Activated T-helper 1 cell treated with anti-CD3 and anti-CD28 coated beads, Interleukin-12 subunit alpha, Interleukin-12 subunit beta, Interleukin-2, Interleukin-4 antibody, amounts not matched to agents 30 ng/mL and 10 ng/mL and 1 ng/mL, durations not matched to agents 14 hours and 24 hours and 36 hours (primary cell): ENCODE measurements around the gene GALNT18. TPM values are rescaled to one million over a fixed set of nuclear protein-coding genes. Genes with fewer than 3 reads are reported as not detected.
"Not testable (repeated sequence)": the region's sequence is repeated elsewhere in the genome, so short reads cannot be mapped to it uniquely, and the experiment has no call there.

Experiments
- DNase-seq: peaks from one replicate; pipeline ENCODE4 v3.0.0; 2021; ENCODE audit warnings: low spot score
- H3K27ac Mint-ChIP-seq: one replicate; pipeline ENCODE4 v1.8.0; 2021; ENCODE audit warnings: mild to moderate bottlenecking, mixed read lengths
- H3K27me3 Mint-ChIP-seq: one replicate; pipeline ENCODE4 v1.8.0; 2022; ENCODE audit warnings: mild to moderate bottlenecking, moderate library complexity, mixed read lengths; ENCODE audit not compliant: insufficient read depth
- H3K36me3 Mint-ChIP-seq: one replicate; pipeline ENCODE4 v1.8.0; 2021; ENCODE audit warnings: low read depth, mixed read lengths
- H3K4me1 Mint-ChIP-seq: one replicate; pipeline ENCODE4 v1.8.0; 2021; ENCODE audit warnings: low read depth, mixed read lengths
- H3K4me3 Mint-ChIP-seq: one replicate; pipeline ENCODE4 v1.8.0; 2021; ENCODE audit warnings: mild to moderate bottlenecking, moderate library complexity, mixed read lengths
- H3K9me3 Mint-ChIP-seq: one replicate; pipeline ENCODE4 v1.8.0; 2021; ENCODE audit warnings: mixed read lengths
- intact Hi-C: fragments of 100-400 bp; cut with micrococcal nuclease; formaldehyde crosslinking; loops from one replicate; pipeline ENCODE4 v1.15.1; 2024
- total RNA-seq: library from RNA; stranded (reverse); gene quantifications from 2 replicates; pipeline ENCODE4 v1.2.3, GENCODE V29; 2022

The GALNT18 gene
- total RNA-seq, 1 donor from 2014 or later = 5.3 TPM

DNA sequence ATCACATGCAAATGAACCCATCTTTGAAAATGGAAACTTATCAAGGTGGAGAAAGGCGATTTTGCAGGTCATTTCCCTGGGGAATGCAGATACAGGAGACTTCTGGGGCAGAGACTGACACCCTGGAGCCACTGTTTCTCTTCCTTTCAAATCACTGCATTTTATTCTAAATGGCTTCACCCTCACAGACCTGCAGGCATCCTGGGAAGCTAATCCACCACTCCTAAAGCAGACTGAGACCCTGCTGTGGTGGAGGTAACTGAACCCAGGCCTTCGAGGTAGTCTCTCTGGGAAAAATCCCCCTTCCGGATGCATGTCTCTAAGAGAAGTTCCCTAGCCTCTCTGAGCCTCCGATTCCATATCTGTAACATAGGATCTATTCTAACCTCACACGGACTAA, 247.9 kb downstream of the GALNT18 start:
- H3K27me3 Mint-ChIP-seq = no peaks in the 10 kb centered on the region
- no peaks in the 10 kb centered on the region for H3K36me3 Mint-ChIP-seq
- DNase-seq = no peak
- H3K9me3 Mint-ChIP-seq = no peaks in the 10 kb centered on the region
- H3K4me1 Mint-ChIP-seq = no peaks in the 10 kb centered on the region
- intact Hi-C loops = no loop called here
- no peak overlapping the region for H3K27ac Mint-ChIP-seq
- no peak overlapping the region for H3K4me3 Mint-ChIP-seq

DNA sequence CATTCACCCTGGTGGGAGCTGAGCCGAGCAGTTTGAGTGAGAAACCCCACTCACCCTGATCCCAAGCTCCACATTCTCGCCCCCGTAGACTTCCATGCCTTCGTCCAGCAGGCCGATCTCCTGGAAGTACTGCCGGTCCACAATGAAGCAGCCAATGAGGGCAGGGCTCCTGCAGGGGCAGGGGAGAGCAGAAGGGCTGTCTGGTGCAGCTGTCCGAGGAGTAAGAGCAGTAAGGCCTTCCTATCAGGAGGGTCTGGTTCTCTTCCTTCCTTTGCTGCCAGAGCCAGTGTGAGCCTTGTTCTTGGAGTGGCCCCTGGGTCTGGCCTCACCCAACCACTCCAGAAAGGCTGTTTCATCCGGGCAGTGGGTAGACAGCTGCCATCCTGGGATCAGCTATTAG, 249.3 kb downstream of the GALNT18 start:
- Mint-ChIP-seq H3K27me3 (no peaks in the 10 kb centered on the region), H3K27ac (no peak overlapping the region), H3K4me3 (no peak overlapping the region), H3K4me1 (no peaks in the 10 kb centered on the region), H3K9me3 (no peaks in the 10 kb centered on the region), H3K36me3 (no peaks in the 10 kb centered on the region)
- intact Hi-C loops = no loop called here
- no peak for DNase-seq

DNA sequence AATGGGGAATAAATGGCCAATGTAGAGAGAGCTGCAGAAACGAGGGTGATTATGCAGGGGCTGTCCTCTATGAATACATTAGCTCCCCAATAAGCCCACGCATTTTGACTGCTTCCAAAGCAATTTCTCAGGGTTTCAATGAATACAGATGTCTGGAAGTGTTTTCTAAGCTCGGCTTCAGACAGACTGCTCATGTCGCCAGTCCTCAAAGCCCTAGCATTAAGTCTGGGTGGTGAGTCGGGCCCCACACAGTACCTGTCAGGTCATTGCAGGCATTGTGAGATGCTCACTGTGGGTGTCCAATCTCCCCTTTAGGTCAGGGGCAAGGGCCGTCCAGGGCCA, 250.9 kb downstream of the GALNT18 start:
- Mint-ChIP-seq H3K36me3 (no peaks in the 10 kb centered on the region), H3K27me3 (no peaks in the 10 kb centered on the region), H3K9me3 (no peaks in the 10 kb centered on the region), H3K4me1 (no peaks in the 10 kb centered on the region), H3K27ac (no peak overlapping the region), H3K4me3 (no peak overlapping the region)
- intact Hi-C loops = no loop called here
- DNase-seq = no peak

DNA sequence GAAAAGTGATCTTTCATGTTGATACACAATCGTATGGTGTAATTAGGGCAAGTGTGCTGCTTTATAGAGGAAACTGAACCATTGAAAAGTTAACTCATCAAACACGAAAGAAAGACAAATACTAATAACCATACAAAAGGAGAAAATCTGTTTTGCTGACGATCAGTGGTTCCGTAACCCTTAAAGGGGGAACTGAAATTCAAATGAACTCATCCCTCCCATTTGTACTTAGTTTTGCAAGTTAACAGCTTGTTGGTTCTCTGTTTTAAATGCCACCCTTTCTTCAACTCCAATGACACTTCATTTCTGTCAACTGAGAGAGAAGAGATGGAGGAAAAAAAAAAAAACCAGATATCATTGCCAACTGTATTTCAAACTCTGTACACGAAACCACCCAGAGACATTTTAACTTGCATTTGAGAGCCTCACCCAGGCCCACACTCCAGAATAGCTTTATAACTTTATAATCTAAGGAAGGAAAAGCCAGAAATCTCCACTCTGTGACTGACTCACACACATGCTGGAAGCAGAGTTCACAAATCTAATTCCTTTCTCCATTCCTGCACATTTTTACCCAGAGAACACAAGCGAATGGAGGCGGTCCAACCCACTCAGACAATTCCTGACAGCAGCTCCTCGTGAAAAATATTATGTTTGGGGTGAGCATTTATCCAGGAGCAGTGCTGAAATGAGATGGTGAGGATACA, 251.4 kb downstream of the GALNT18 start:
- Mint-ChIP-seq H3K27ac (no peak overlapping the region), H3K36me3 (no peaks in the 10 kb centered on the region), H3K9me3 (no peaks in the 10 kb centered on the region), H3K4me3 (no peak overlapping the region), H3K27me3 (no peaks in the 10 kb centered on the region), H3K4me1 (no peaks in the 10 kb centered on the region)
- no peak for DNase-seq
- intact Hi-C loops = no loop called here

DNA sequence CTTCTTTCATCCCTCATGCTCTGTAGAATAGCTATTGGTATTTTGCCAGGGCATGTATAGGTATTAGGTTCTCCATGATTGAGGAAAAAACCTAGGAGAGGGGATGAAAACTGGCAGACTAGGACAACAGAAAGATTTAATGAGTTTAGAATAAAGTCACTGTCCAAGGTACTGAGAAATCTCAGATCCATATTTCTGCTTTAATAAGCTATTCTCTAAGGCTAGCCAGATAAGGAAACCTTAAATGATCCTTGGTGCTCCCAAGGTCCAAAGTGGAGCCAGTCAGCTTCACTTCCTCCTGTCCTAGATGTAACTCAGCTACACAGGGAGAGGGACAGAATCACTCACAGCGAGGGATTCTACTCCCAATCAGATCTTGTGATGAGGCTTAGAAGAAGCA, 255.0 kb downstream of the GALNT18 start:
- Mint-ChIP-seq H3K4me1 (no peaks in the 10 kb centered on the region), H3K27me3 (no peaks in the 10 kb centered on the region), H3K9me3 (no peaks in the 10 kb centered on the region), H3K4me3 (no peak overlapping the region), H3K36me3 (no peaks in the 10 kb centered on the region), H3K27ac (no peak overlapping the region)
- intact Hi-C loops = no loop called here
- DNase-seq = no peak

DNA sequence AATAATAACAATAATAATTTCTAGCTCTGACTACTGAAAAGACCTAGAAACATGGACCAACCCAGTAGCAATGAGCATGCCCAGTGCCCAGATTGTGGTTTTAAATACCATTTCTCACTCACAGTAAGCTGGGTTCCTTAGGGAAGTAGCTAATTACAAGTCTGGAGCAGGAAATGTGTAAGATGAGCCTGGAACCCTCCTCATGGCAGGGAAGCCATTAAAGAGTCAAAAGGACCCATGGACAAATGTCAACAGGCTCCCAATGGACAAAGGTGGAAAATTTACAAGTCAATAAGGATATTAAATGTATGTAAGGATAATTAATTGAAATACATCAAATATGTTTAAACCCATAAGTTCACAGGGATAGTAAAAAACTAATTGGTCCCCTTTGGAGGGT, 258.1 kb downstream of the GALNT18 start:
- H3K9me3 Mint-ChIP-seq = no peaks in the 10 kb centered on the region
- DNase-seq = no peak
- no peak overlapping the region for H3K4me3 Mint-ChIP-seq
- no peaks in the 10 kb centered on the region for H3K4me1 Mint-ChIP-seq
- H3K36me3 Mint-ChIP-seq = no peaks in the 10 kb centered on the region
- intact Hi-C loops = no loop called here
- no peaks in the 10 kb centered on the region for H3K27me3 Mint-ChIP-seq
- H3K27ac Mint-ChIP-seq = no peak overlapping the region

DNA sequence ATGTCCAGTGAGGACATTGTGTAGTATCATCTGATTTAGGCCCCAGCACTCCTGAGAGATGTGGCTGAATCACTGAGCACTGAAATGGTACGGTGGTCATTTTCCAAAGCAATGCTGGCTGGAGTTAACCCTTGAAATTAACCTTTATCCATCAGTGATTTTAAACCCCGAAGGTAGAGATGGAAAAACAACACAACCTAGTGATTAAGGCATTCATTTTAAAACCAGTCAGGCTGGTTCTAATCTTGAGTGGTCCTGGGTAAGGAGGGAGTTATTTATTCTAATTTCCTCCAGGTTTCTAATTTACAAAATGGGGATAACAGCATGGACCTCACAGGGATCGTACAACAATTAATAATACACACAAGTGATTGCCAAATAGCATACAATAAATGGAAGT, 262.2 kb downstream of the GALNT18 start:
- no peaks in the 10 kb centered on the region for H3K4me1 Mint-ChIP-seq
- H3K9me3 Mint-ChIP-seq = no peaks in the 10 kb centered on the region
- no peaks in the 10 kb centered on the region for H3K36me3 Mint-ChIP-seq
- H3K27ac Mint-ChIP-seq = no peak overlapping the region
- peaks cover 2% of the 10 kb centered on the region for H3K27me3 Mint-ChIP-seq
- intact Hi-C loops = no loop called here
- no peak for DNase-seq
- H3K4me3 Mint-ChIP-seq = no peak overlapping the region

DNA sequence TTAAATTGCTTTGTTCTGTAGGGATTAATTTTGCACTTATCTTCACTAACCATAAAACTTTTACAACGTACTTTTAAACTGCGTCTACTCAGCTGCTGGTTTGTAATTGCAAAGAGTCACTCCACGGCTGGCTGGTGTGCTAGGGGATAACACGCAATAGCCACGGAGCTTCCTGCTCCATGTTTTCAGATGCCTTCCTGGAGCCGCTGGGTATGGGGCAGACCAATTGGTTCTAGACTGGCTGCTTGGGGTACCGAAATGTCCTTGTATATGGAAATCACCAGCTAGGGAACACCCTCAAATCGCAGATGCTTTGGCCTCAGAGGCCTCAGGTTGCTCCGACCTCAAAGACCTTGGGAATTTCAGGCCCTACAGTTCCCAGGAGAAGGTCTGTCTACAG, 265.0 kb downstream of the GALNT18 start:
- no peak for DNase-seq
- no peaks in the 10 kb centered on the region for H3K9me3 Mint-ChIP-seq
- no peak overlapping the region for H3K4me3 Mint-ChIP-seq
- intact Hi-C loops = no loop called here
- no peaks in the 10 kb centered on the region for H3K4me1 Mint-ChIP-seq
- no peaks in the 10 kb centered on the region for H3K36me3 Mint-ChIP-seq
- H3K27ac Mint-ChIP-seq = no peak overlapping the region
- peaks cover 2% of the 10 kb centered on the region for H3K27me3 Mint-ChIP-seq

DNA sequence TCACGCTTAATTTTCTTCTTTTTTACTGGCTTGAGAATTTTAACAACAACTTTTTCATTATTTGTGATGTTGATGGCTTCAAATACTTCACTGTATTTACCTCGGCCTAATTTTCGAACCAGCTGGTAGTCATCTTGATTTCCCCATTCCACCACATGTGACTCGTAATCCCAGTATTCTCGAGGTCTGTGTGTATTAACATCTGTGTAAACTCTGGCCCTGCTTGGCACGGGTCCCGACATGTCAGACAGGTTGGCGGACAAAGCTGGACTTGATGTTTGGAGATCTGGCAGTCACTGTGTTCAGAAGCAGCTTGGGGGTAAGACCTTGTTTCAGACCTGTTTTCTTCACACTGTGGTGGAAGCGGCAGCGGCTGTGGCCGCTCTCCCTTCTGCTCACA, 268.9 kb downstream of the GALNT18 start, which contains the start of gene CSNK2A3:
Gene CSNK2A3, minus strand, starts transcription at position 373 of the 400 bp plus-strand sequence. Its CDS starts 131 bp downstream, at position 242.
- H3K4me1 Mint-ChIP-seq, intact Hi-C loops, DNase-seq, H3K4me3 Mint-ChIP-seq, H3K36me3 Mint-ChIP-seq, H3K27ac Mint-ChIP-seq, H3K27me3 Mint-ChIP-seq, H3K9me3 Mint-ChIP-seq: not testable (repeated sequence)

DNA sequence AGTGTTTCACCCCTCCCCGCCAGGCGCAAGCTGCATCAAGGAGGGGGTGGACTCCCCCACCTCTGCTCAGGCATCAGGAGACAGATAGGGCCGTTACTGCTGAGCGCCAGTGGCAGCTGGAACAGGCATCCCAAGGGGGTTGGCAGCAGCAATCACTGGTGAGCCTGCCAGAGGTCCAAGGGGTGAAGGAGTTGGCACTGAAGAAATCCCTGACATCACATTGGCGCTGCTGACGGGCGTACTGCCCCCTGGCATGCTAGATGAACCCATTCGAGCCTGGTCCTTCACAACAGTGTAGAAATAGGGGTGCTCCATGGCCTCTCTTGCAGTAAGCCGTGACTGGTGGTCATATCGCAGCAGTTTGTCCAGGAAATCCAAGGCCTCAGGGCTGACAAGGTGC, 270.0 kb downstream of the GALNT18 start:
- DNase-seq, H3K4me3 Mint-ChIP-seq, H3K36me3 Mint-ChIP-seq, H3K27ac Mint-ChIP-seq, H3K27me3 Mint-ChIP-seq, H3K4me1 Mint-ChIP-seq, H3K9me3 Mint-ChIP-seq, intact Hi-C loops: not testable (repeated sequence)

DNA sequence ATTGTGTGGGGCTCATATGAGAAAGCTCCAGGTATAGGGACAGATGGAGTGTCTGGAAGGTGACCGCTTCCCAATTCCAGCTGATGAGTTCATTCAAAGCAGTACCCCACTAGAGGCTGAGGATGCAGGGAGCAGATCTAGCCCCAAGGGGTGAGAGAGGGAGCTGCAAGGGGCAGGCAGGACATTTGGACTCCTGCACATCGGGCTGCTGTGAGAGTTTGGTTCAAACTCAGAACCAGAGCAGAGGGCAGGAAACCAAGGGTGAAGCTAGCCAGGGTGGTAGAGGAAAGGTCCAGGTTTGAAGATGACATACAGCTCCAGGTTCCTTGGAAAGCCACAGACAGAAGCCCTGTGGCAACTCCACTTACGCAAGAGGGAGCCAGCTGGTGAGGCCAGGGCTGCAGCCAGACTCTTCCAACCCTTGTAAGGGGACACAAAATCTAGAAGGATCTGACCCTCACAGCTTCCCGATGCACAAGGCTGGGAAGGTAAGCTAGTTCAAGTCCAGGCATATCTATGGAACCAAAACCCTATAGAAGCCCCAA, 270.7 kb downstream of the GALNT18 start:
- no peaks in the 10 kb centered on the region for H3K36me3 Mint-ChIP-seq
- no peak overlapping the region for H3K27ac Mint-ChIP-seq
- no peak overlapping the region for H3K4me3 Mint-ChIP-seq
- no peaks in the 10 kb centered on the region for H3K9me3 Mint-ChIP-seq
- intact Hi-C loops = no loop called here
- no peaks in the 10 kb centered on the region for H3K4me1 Mint-ChIP-seq
- DNase-seq = no peak
- no peaks in the 10 kb centered on the region for H3K27me3 Mint-ChIP-seq

DNA sequence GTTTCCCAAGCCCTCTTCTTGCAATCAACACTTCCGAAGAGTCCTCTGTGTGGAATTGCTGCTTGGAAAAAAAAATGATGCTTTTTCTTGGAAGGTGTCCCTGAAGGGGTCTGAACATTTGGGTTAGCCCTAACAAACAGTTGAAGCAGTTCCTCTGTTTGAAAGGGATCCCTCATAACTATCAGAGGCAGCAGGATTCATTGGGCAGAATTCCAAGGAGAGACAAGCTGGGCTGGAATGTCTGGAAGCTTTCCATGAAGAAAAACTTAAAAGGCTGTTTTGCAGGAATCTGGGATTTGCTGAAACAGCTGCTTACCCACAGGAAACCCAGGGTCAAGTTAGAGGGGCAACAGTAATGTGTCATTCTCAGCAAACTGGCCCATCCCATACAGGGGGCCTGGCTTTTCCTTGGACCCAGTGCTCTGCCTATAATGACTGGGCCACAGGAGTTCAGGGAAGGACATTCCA, 271.9 kb downstream of the GALNT18 start:
- Mint-ChIP-seq H3K4me1 (no peaks in the 10 kb centered on the region), H3K27ac (no peak overlapping the region), H3K27me3 (no peaks in the 10 kb centered on the region), H3K4me3 (no peak overlapping the region), H3K9me3 (no peaks in the 10 kb centered on the region), H3K36me3 (no peaks in the 10 kb centered on the region)
- intact Hi-C loops = no loop called here
- DNase-seq = no peak

DNA sequence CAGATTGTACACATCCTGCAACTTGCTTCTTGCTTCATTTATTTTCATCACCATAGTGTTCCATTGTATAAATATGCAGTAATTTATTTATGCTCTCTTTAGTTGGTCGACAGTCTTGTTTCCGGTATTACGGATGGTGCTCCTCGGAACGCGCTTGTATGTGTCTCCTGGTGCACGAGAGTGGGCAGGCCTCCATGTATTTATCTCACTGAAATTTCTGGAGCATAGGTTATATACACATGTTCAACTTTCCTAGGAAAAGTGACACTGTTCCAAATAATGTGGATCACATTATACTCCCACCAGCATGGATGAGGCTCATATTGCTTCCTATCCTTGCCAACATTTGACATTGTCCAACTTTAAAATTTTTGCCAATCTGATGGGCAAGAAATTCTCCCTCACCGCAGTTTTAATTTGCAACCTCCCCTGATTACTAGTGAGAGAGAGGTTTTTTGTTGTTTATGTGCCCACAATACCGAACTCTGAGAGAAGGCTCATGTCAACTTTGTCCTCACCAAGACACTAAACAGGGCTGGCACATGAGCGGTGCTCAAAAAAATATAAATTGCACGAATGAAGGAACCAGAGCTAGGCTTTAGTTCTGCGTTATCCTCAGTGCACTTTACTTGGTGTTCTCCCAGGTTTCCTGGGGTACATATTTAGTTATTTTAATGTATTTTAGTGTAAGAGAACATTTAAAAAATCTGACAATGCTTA, 272.5 kb downstream of the GALNT18 start:
- peaks cover 1% of the 10 kb centered on the region for H3K4me1 Mint-ChIP-seq
- no peaks in the 10 kb centered on the region for H3K27me3 Mint-ChIP-seq
- no peak overlapping the region for H3K4me3 Mint-ChIP-seq
- no peak for DNase-seq
- intact Hi-C loops = no loop called here
- no peak overlapping the region for H3K27ac Mint-ChIP-seq
- H3K9me3 Mint-ChIP-seq = no peaks in the 10 kb centered on the region
- H3K36me3 Mint-ChIP-seq = no peaks in the 10 kb centered on the region
